ENCODE measurements around the gene GDF10. TPM values are rescaled to one million over a fixed set of nuclear protein-coding genes. Genes with fewer than 3 reads are reported as not detected.

The GDF10 gene
- total RNA-seq, 1 donor from 2014 or later: 1.7 TPM

DNA sequence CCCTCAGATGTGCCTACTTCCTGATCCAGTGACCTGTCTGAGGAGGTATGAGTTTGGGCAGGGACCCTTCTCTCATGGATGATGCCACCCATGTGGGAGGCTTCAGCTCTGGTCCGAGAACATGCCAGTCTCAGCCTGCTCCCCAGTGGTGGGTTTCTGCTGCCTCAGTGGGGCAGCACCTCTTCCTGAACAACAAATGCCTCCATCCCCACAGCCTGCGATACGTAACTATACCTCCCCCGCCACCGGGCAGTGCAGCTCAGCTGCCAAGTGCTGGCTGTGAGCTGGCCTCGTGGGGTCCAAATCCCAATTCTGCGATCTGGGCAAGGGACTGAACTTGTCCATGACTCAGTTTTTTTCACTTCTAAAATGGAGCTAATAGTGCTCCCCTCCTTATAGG, 3.1 kb downstream of the GDF10 start:
- Histone ChIP-seq H3K27me3 (no peaks in the 10 kb centered on the region), H3K27ac (no peak overlapping the region), H3K4me3 (no peak overlapping the region), H3K4me1 (peaks cover 13% of the 10 kb centered on the region), H3K9me3 (no peaks in the 10 kb centered on the region), H3K36me3 (no peaks in the 10 kb centered on the region)
- intact Hi-C loops (cut with DNase I): loop anchor here (10.0 kb wide), 1 partner anchor 258 kb away; no protein-coding TSS in a partner anchor
- DNase-seq (ENCODE audit: extremely low spot score in 2 of 2): no peak
- TF ChIP-seq POLR2AphosphoS5 (IDR thresholded peaks at IDR 0.05; ENCODE audit: insufficient read depth in 1 of 2, low read depth in 1 of 2): no peak
- no peak for TF ChIP-seq POLR2A (IDR thresholded peaks at IDR 0.05)
- TF ChIP-seq, protein P1, sequence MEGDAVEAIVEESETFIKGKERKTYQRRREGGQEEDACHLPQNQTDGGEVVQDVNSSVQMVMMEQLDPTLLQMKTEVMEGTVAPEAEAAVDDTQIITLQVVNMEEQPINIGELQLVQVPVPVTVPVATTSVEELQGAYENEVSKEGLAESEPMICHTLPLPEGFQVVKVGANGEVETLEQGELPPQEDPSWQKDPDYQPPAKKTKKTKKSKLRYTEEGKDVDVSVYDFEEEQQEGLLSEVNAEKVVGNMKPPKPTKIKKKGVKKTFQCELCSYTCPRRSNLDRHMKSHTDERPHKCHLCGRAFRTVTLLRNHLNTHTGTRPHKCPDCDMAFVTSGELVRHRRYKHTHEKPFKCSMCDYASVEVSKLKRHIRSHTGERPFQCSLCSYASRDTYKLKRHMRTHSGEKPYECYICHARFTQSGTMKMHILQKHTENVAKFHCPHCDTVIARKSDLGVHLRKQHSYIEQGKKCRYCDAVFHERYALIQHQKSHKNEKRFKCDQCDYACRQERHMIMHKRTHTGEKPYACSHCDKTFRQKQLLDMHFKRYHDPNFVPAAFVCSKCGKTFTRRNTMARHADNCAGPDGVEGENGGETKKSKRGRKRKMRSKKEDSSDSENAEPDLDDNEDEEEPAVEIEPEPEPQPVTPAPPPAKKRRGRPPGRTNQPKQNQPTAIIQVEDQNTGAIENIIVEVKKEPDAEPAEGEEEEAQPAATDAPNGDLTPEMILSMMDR (IDR thresholded peaks at IDR 0.05): no peak

DNA sequence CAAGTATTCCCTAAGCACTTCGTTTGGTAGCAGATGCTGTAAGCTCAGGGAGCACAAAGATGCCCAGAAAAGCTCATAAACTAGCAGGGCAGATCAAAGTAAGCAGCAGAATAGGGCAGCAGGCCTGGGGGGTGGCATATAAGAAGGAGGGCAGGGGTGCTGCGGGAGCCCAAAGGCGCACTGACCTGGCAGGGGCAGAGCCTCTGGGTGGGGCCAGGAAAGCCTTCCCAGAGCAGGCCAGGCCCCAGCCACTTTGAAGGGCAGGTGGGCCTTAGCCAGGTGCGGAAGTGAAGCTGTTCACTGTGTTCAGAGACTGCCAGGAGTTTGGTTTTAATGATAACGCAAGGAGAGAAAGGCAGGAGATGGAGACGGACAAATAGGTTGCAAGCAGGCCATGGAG, 3.9 kb downstream of the GDF10 start:
- Histone ChIP-seq H3K9me3 (no peaks in the 10 kb centered on the region), H3K4me1 (peaks cover 13% of the 10 kb centered on the region), H3K27ac (no peak overlapping the region), H3K36me3 (no peaks in the 10 kb centered on the region), H3K4me3 (no peak overlapping the region), H3K27me3 (no peaks in the 10 kb centered on the region)
- intact Hi-C loops (cut with DNase I): loop anchor here (10.0 kb wide), 1 partner anchor 259 kb away; no protein-coding TSS in a partner anchor
- no peak for DNase-seq (ENCODE audit: extremely low spot score in 2 of 2)
- TF ChIP-seq POLR2AphosphoS5 (IDR thresholded peaks at IDR 0.05; ENCODE audit: insufficient read depth in 1 of 2, low read depth in 1 of 2) (no peak), POLR2A (IDR thresholded peaks at IDR 0.05) (no peak)
- TF ChIP-seq, protein P1 (IDR thresholded peaks at IDR 0.05): no peak

DNA sequence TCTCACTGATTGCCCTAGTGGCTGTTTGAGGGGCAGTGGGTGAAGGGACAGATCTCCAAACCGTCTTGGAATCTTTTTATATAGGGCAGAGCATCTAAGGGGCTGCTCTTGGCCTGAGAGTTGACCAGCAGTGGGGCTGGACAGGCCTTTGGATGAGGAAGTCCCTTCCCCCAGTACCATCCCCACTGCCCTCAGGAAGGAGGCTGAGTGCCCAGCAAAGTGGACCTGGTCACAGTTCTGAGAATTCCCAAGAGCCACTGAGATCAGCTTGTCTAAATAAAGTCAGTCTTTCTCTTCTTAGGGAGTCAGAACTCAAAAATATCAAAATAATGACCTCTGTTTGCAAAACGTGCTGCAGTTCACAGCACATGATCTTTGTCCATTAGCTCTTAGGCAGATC, 5.6 kb downstream of the GDF10 start:
- H3K27me3 ChIP-seq: no peaks in the 10 kb centered on the region
- intact Hi-C loops (cut with DNase I): loop anchor here (10.0 kb wide), 1 partner anchor 261 kb away; no protein-coding TSS in a partner anchor
- H3K27ac ChIP-seq: no peak overlapping the region
- no peaks in the 10 kb centered on the region for H3K9me3 ChIP-seq
- H3K36me3 ChIP-seq: no peaks in the 10 kb centered on the region
- H3K4me3 ChIP-seq: no peak overlapping the region
- peaks cover 5% of the 10 kb centered on the region for H3K4me1 ChIP-seq
- no peak for DNase-seq (ENCODE audit: extremely low spot score in 2 of 2)
- TF ChIP-seq POLR2A (IDR thresholded peaks at IDR 0.05) (no peak), POLR2AphosphoS5 (IDR thresholded peaks at IDR 0.05; ENCODE audit: insufficient read depth in 1 of 2, low read depth in 1 of 2) (no peak)
- TF ChIP-seq, protein P1 (IDR thresholded peaks at IDR 0.05): no peak

DNA sequence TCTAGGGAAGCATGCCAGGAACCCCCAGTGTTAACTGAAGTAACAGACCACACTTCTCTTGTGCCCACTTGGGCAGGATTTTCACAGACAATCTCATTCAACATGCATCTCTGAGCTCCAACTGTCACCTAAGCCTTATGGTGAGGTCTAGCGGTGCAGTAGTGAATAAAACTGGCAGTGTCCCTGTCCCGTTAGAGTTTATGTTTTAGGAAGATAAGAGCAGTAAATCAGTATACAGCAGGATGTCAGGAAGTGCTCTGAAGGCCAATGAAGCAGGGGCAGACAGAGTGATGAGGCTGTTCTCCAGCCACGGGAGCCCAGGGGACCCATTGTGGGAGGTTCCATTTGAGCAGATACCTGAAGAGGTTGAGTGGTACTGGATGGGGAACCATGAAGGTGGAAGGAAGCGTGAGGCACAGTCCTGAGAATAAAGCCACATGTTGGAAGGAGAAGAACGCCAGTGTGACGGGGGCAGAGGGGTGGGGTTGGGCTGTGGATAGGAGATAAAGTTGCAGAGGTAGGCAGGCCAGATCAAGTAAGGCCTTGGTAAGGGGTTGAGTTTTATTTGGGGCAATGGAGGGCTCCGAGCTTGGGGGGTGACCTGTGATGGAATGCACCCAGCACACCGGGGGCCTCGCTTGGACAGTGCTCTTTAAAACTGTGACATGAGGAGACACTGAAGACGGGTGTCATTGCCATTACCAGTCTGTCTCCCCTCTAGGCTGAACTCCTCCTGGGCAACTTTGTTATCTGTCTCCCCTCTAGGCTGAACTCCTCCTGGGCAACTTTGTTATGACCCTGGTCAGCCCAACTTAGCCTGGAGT, 6.6 kb downstream of the GDF10 start:
- Histone ChIP-seq H3K27ac (no peak overlapping the region), H3K4me1 (peaks cover 9% of the 10 kb centered on the region), H3K9me3 (no peaks in the 10 kb centered on the region), H3K36me3 (no peaks in the 10 kb centered on the region), H3K4me3 (no peak overlapping the region), H3K27me3 (no peaks in the 10 kb centered on the region)
- TF ChIP-seq, protein P1 (IDR thresholded peaks at IDR 0.05): no peak
- TF ChIP-seq POLR2AphosphoS5 (IDR thresholded peaks at IDR 0.05; ENCODE audit: insufficient read depth in 1 of 2, low read depth in 1 of 2): no peak
- no peak for TF ChIP-seq POLR2A (IDR thresholded peaks at IDR 0.05)
- DNase-seq (ENCODE audit: extremely low spot score in 2 of 2): no peak
- intact Hi-C loops (cut with DNase I): loop anchor here (10.0 kb wide), 1 partner anchor 262 kb away; no protein-coding TSS in a partner anchor

DNA sequence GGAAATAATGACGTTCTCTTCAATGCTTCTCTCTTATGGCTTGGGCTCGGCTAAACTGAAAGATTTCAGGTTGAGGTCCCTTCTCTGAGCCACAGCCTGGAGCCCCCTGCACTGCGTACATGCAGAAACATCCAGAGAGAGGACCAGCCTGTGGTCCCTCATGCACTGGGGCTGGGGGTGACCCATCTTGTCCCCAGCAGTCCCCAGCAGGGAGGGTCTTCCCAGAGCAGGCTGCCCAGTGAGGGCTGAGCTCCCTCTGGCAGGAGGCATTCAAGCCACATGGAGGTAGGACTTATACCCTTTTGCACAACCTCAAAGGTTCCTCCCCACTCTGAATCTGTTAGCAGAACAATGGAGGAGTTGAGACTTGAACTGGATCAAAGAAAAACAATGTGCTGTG, 7.4 kb downstream of the GDF10 start:
- Histone ChIP-seq H3K9me3 (no peaks in the 10 kb centered on the region), H3K4me3 (no peak overlapping the region), H3K27ac (no peak overlapping the region), H3K27me3 (no peaks in the 10 kb centered on the region), H3K4me1 (peaks cover 14% of the 10 kb centered on the region), H3K36me3 (no peaks in the 10 kb centered on the region)
- intact Hi-C loops (cut with DNase I): loop anchor here (10.0 kb wide), 1 partner anchor 263 kb away; no protein-coding TSS in a partner anchor
- no peak for DNase-seq (ENCODE audit: extremely low spot score in 2 of 2)
- TF ChIP-seq POLR2AphosphoS5 (IDR thresholded peaks at IDR 0.05; ENCODE audit: insufficient read depth in 1 of 2, low read depth in 1 of 2) (no peak), POLR2A (IDR thresholded peaks at IDR 0.05) (no peak)
- TF ChIP-seq, protein P1 (IDR thresholded peaks at IDR 0.05): no peak

All from vagina (tissue), 2 donors.